Measurements from ENCODE around the gene SNAPIN.

SNAPIN gene

DNA sequence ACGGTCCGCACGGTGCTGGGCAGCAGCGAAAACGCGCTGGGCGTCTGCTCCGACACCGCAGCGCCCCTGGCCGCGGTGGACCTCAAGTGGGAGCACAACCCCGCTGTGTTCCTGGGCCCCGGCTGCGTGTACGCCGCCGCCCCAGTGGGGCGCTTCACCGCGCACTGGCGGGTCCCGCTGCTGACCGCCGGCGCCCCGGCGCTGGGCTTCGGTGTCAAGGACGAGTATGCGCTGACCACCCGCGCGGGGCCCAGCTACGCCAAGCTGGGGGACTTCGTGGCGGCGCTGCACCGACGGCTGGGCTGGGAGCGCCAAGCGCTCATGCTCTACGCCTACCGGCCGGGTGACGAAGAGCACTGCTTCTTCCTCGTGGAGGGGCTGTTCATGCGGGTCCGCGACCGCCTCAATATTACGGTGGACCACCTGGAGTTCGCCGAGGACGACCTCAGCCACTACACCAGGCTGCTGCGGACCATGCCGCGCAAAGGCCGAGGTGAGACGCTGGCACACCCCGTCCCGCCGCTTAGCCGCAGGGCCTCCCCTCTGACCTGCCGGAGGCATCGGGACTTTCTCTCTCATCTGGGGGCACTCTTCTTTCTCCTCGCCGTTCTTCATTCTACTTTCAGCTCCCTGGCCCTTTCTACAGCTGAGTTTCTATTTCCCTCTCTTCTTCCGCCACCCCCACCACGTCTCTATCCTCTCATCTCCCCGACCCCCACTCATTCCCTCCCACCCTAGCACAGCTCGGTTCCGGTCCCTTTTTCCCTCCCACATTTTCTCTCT lies 21.0 kb downstream of the SNAPIN start:
- peak; percentile 73 for DNase-seq

DNA sequence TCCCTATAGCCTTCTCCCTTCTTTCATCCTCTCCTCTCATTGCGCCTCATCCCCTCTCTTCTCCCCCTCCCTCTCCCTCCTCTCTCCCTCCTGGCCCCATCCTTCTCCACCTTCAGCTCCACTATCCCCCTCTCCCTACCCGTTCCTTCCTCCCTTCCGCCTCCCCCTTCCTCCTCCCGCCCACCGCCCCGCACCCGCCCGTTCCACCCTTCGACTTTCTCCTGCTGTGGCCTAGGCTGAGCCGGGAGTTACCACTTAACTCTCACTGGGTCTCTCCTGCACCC lies 21.6 kb downstream of the SNAPIN start:
- no peak for DNase-seq

DNA sequence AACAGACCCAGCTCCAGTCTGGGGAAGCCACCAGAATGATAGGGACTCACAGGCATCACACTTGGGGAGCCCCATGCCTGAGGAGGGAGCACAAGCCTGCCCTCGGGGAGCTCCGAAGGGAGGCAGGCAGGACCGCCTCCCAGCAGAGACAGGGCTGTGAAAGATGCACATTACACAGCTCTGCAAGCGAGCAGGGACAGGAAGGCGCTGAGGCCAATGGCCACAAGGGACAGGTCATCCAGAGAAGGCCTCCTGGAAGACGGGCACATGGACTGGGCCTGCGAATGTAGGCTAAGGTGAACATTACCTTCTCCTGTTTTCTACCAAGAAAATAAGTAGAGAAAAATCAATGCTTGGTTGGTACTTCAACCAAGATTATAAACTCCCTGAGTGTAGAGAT lies 24.2 kb downstream of the SNAPIN start:
- DNase-seq = no peak

DNA sequence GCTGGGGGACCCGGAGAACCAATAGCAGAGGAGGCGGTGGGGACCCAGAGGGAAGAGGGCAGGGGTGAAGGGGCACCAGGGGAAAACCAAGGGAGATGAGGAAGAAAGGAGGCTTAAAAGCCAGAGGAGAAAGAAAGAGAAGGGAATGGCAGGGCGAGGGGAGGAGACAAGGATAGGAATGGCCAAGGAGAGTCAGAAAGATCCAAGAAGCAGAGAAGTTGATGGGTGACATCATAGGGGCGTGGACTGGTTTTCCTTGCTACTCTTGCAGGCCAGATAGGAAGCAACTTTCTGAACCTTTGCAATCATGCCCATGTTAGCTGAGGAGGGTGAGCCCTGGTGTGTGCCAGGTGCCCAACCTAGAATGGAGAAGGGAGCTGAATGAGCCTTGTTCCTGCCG lies 25.4 kb downstream of the SNAPIN start:
- no peak for DNase-seq

DNA sequence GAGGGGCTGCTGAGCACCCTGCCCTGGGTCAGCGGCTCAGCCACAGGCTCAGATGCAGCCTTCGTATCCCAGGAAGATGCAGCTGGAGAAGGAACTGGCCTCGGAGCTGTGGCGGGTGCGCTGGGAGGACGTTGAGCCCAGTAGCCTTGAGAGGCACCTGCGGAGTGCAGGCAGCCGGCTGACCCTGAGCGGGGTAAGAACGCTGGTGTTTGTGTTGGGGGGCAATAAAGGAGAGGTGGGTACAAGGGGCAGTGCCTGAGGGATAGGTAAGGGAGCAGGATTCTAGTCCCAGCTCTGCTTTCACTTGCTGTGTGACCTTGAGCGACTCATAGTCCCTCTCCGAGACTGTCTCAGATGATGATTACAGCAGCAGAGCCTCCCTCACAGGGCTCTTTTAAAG lies 26.4 kb downstream of the SNAPIN start:
- no peak for DNase-seq

DNA sequence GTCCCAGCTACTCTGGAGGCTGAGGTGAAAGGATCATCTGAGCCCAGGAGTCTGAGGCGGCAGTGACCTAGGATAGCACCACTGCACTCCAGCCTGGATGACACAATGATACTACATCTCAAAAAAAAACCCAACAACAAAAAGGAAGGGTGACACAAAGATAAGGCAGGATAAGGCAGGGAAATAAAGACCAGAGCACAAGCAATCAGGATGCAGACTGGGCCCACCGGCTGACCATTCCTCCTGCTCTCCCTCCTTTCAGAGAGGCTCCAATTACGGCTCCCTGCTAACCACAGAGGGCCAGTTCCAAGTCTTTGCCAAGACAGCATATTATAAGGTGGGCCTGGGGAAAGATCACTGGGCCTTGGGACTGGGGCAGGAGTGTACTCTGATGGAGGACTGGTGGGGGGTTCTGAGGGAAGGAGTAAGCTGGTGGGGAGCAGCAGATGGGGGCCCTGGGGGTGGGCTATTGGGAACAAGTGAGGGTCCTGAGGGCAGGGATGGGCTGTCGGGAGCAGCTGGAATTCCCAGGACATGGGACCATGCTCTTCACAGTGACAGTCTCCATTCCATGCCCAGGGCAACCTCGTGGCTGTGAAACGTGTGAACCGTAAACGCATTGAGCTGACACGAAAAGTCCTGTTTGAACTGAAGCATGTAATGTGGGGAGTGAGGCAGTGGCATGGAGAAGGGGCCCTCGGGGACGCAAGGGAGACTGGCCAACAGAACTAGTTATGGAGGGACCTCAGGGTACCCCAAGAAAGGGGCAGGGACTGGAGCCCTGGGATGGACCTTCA lies 27.2 kb downstream of the SNAPIN start:
- DNase-seq = no peak

DNA sequence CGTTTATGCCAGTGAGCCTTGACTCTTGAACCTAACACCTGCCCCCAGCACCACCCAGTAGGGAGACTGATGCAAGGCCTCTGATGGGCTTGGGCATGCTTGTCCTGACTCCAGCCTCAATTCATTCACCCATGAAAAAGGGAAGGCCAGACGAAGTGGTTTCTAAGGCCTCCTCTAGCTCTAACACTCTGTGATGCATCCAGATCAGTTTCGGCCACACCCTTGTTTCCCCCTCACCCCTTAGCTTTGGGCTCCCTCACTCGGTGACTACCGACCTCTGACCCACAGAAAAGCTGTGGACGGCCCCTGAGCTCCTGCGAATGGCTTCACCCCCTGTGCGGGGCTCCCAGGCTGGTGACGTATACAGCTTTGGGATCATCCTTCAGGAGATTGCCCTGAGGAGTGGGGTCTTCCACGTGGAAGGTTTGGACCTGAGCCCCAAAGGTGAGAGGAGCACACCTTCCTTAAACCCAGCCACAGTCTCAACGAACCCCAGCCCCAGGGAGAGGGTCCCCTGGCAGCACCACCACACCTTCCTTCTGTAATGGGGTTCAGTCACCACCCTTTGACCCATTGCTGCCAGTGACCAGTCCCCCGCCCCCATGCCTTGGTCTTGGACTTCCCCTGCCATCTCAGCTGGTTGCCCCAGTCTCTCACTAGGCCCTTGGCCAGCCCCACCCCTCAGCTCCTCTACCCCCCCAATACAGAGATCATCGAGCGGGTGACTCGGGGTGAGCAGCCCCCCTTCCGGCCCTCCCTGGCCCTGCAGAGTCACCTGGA lies 29.0 kb downstream of the SNAPIN start:
- no peak for DNase-seq

DNA sequence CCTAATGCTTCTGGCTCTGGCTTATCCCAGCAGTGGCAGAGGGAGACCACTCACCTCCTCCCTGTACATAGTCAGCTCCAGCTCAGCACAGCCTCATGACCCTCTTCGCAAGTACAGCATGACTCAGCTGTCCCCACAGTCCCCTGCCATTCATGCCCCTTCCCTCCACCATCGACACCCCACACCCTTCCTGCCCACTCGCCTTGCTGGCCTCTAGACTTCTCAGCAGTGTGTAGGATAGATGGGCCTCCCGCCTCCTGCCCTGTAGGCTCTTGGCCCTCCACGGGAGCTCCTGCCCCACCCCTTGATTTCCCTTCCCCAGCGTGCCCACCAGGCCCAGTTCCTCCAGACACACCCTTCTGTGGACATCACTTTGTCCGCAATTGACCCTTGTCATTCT lies 29.8 kb downstream of the SNAPIN start:
- DNase-seq = no peak

DNA sequence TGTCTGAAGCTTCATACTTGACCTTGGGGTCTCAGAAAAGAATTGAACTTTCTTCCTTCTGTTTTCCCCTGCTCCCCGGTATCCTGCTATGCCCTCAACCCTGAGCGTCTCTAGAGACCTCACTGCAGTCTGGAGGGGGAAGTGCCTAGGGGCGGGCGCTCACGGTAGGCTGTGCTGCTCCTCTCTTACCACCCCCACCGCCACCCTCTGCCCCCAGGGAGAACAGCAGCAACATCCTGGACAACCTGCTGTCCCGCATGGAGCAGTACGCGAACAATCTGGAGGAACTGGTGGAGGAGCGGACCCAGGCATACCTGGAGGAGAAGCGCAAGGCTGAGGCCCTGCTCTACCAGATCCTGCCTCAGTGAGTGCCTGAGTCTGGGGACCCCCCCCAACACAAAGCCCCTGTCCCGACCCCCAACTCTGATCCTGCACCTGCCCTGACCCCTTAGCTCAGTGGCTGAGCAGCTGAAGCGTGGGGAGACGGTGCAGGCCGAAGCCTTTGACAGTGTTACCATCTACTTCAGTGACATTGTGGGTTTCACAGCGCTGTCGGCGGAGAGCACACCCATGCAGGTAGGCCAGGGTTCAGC lies 30.3 kb downstream of the SNAPIN start:
- DNase-seq = no peak

DNA sequence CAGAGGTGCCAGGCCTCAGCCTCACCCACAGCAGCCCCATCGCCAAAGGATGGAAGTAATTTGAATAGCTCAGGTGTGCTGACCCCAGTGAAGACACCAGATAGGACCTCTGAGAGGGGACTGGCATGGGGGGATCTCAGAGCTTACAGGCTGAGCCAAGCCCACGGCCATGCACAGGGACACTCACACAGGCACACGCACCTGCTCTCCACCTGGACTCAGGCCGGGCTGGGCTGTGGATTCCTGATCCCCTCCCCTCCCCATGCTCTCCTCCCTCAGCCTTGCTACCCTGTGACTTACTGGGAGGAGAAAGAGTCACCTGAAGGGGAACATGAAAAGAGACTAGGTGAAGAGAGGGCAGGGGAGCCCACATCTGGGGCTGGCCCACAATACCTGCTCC lies 35.0 kb downstream of the SNAPIN start:
- no peak for DNase-seq

DNA sequence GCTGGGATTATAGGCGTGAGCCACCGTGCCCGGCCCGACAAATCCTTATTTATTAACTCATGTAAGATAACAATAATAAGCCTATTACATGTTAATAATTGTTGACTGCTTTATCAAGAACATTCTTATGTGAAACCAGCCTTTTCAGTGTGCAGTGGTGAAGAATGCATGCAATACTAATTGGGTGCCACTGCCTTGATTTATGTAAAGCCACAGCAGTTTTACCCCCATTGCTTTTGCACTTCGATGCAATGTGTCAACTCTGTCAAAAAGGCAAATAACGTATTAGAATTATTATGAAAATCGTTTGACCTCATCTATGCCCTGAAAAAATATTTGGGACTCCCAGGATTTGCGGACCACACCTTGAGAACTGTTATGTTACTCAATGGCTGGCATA lies 38.2 kb downstream of the SNAPIN start:
- DNase-seq = no peak

DNA sequence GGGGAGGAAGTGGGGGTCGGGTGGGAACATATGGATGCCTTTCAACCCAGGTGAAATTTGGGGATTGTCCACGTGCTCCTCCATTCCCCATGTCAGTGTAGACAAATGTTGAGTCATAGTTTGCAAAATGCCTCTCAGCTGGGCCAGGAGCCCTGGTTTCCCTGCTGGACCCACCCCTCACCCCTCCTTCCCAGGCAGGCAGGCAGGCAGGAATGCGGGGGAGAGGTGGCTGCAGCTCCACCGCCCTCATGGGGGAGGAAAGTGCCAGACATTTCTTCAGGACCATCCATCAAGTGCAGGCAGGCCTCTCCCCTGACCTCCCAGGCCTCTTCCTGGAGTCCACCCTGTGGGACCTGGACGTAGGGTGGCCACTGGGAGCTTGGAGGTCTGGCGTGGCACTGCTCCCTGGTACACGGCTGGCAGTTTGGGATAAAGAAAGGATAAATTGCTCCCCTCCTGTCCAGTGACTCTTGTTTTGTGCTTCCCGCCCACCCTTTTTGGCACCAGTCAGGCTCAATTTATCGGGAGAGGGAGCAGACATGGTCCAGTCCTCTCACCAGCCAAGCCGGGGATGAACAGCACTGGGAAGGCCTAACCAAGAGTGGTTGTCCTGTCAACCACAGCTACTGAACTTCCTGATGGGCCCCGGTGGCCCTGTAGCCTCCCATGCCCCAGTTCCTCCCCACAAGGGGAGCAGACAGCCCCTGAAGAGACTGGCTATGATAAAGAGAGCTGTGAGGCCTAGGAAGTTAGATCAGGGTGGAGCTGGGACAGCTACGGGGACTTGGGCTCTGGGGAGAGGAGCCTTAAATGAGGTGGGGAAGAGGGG lies 38.9 kb downstream of the SNAPIN start:
- no peak for DNase-seq

DNA sequence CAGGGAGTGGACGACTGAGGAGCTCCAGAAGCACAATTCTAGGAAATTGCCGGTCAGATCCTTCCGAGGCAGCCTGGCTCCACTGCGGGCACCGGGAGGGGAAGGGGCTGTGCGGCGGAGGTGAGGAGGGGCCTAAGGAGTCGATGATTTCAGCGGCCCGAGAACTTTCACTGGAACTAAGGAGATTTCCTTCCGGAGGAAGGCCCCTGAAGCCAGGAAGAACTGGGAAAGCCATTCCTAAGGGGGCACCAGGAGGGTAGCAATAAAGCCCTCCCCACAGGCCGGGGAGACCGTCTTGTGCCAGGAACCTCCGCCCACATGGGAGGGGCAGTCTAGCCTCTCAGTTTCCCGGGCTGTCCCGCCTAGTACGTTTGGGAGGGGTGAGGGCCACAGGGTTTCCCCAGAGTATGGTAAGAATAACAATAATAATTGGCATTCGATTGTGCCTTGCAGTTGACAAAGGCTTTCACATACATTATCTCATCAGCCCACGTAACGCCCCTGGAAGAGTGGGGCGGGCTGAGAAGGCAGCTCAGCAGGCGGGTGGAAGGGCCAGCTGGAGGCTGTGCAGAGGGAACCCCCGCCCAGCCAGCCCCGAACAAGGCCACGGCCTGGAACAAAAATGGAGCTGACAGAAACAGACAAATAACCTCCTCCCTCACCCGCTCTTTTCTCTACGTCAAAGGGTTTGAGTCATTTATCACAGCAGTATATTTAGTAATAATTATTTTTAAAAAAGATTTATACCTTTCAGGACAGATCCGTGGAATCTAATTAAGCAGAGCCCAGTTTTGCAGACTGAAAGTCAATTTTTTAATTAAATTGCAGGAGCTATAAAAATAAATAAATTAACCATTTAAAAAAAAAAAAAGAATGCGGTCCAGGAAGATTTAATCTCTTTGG lies 39.8 kb downstream of the SNAPIN start:
- DNase-seq = no peak

DNA sequence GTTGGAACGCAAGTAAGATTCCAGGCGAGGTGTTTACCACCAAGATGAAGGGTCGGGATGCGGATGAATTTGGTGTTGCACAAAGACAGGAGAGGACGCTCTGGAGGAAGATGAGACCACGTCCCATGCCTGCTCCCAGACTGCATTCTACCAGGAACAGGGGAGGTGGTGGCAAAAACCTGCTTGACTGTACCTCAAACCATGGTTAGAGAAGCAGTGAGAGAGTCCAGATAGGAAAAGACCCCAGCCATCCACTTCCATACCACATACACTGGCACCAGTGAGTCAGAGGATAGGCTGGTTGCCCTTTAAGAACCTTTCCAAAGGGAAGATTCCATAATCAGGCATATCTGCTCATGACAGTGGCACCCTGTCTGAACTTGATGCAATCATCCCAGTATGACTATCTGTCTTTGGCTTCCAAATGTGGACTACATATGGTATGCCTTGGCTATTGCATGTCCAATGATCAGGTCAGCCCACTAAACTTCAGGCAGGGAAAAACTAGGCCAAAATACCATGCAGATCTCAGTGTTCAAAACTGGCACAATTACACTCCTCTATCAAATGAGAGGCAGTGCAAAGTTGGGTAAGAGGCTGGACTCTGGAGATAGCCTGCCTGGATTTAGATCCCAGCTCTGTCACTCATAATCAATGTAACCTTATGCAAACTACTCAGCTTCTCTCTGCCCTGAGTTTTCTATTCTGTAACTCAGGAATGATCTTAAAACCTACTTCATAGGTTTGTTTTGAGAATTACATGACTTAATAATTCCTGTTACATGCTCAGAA lies 40.6 kb downstream of the SNAPIN start:
- DNase-seq = no peak

DNA sequence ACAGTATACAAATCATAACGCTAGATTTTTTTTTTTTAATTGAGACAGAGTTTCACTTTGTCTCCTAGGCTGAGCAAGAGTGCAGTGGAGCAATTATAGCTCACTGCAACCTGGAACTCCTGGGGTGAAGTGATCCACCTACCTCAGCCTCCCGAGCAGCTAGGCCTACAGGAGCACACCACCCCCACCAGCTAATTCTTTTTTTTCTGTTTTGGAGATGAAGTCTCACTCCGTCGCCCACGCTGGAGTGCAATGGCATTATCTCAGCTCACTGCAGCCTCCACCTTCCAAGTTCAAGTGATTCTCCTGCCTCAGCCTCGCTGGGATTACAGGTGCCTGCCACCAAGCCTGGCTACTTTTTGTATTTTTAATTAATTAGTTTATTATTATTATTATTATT lies 41.3 kb downstream of the SNAPIN start:
- no peak for DNase-seq

DNA sequence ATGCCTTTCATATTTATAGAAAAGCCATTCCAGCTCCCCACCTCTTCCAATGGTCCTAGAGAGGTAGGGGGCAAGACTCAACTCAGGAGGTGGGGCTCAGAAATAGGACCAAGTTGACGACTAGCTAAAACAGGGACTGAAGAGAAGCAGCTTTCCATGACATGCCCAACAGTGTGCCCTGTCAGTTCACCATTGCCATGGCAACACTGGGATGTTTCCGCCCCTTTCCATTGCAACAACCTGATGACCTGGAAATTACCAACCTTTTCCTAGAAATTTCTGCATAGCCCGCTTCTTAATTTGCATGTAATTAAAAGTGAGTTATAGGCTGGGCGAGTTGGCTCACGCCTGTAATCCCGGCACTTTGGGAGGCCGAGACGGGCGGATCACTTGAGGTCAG lies 47.0 kb downstream of the SNAPIN start:
- no peak for DNase-seq

DNA sequence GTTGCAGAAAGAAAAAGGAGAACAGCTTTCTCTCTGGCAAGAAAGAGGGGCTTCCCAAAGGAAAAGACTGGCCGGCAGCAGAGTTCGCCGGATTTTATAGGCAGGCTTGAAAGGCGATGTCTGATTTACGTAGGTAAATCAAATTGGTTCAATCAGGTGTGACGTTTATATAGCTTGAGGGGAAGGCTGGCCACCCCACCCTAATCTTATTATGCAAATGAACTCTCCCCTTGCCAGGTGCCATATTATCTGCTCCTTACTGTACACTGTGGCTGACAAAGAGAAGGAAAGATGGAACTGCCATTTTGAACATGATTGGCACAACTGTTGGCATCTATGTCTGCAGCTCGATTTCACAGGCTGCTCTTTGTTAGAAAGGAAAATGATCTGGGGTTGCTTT lies 52.5 kb downstream of the SNAPIN start:
- DNase-seq = no peak

All from activated effector memory CD4-positive, alpha-beta T cell treated with anti-CD3 and anti-CD28 coated beads, Interleukin-2, amount 50 U/mL, for 16 hours (primary cell).